ENCODE data around the gene OPRPN. TPM values are rescaled to one million over a fixed set of nuclear protein-coding genes. Genes with fewer than 3 reads are reported as not detected.

Gene OPRPN, protein sequence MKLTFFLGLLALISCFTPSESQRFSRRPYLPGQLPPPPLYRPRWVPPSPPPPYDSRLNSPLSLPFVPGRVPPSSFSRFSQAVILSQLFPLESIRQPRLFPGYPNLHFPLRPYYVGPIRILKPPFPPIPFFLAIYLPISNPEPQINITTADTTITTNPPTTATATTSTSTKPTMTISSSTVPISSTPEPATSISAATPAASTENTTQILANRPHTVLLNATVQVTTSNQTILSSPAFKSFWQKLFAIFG
- not detected in 2 replicates for total RNA-seq
- not detected in 2 replicates for polyA plus RNA-seq
- polyA plus RNA-seq (2011; cell fraction: cytosol; rRNA removed), result not detected in 2 replicates
- not detected in 2 replicates for polyA plus RNA-seq (2011; cell fraction: nucleus; rRNA removed)
- not detected in 2 replicates for polyA plus RNA-seq (2012)
- polyA minus RNA-seq, result not detected in 2 replicates
- not detected for polyA minus RNA-seq (2011; cell fraction: cytosol; rRNA and poly(A)+ RNA removed)
- polyA minus RNA-seq (2011; cell fraction: nucleus; rRNA and poly(A)+ RNA removed), result not detected in 2 replicates
- Bru-seq, nascent RNA, result not detected
- BruChase-seq, experiment 1, labeled RNA remaining after a 6-hour chase, result not detected
- not detected for BruChase-seq, experiment 2, labeled RNA remaining after a 2-hour chase
- long read RNA-seq, result 0 reads

DNA sequence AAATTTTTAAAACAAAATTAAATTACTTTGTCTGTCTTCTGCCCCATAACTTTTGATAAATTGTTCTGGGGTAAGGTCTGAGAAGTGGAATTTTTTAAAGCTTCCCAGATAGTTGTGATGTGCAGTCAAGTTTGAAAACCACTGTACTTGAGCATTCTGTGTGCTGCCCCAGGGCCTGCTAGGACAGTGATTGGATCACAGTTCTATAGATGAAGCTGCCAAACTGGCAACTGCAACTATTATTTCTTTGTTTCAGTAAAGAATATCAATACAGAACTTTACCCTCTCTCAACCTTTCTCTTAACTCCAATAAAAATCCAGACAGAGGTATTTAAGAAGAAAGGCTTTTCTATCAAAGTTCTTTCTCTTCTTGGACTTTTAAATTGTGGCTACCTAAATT lies at the start of gene OPRPN:
OPRPN (plus strand) TSS at position 361 of the 400 bp plus-strand sequence. CDS start 1,346 bp downstream, outside the sequence.
- Histone ChIP-seq H3K4me3 (replicated peaks in 1 of 3; ENCODE audit: insufficient read depth in 1 of 3, low read depth in 1 of 3, low read length in 3 of 3) (no peak within 1 kb of the TSS), H3K27me3 (ENCODE audit: control insufficient read depth in 2 of 2, insufficient read depth in 2 of 2, low read length in 2 of 2) (no peaks in the 10 kb centered on the region), H2AFZ (ENCODE audit: low read depth, low read length) (no peak within 1 kb of the TSS), H3K79me2 (ENCODE audit: control insufficient read depth, insufficient read depth, low read length) (no peaks in the 10 kb centered on the region), H3K9me3 (replicated peaks; ENCODE audit: control insufficient read depth, insufficient read depth, low read length) (no peaks in the 10 kb centered on the region), H3K9ac (replicated peaks; ENCODE audit: extremely low read depth, insufficient read depth, low read length) (no peak within 1 kb of the TSS), H3K36me3 (ENCODE audit: control insufficient read depth in 2 of 2, extremely low read depth in 1 of 2, insufficient read depth in 2 of 2, low read length in 2 of 2) (no peaks in the 10 kb centered on the region), H4K20me1 (replicated peaks; ENCODE audit: control insufficient read depth, extremely low read depth, insufficient read depth, low read length) (no peaks in the 10 kb centered on the region), H3K4me1 (ENCODE audit: control insufficient read depth, extremely low read depth, insufficient read depth, low read length) (no peaks in the 10 kb centered on the region), H3K4me2 (ENCODE audit: insufficient read depth, low read length) (no peak within 1 kb of the TSS), H3K9me1 (replicated peaks; ENCODE audit: control insufficient read depth, extremely low read depth, insufficient read depth, low read length) (no peaks in the 10 kb centered on the region), H3K27ac (ENCODE audit: insufficient read depth, low read depth, low read length) (no peak within 1 kb of the TSS)
- CTCF ChIA-PET, result no interaction called here
- dilution Hi-C loops (cut with MboI; ENCODE audit: extremely low pct_ligation_motif_present, low sequenced_read_pairs), result no loop called here
- intact Hi-C loops (cut with micrococcal nuclease), result no loop called here
- no peak for TF ChIP-seq POLR2A (IDR thresholded peaks at IDR 0.05; ENCODE audit: low read depth, low read length)
- TF ChIP-seq, protein P1, sequence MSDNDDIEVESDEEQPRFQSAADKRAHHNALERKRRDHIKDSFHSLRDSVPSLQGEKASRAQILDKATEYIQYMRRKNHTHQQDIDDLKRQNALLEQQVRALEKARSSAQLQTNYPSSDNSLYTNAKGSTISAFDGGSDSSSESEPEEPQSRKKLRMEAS (IDR thresholded peaks at IDR 0.05; ENCODE audit: insufficient read depth, insufficient read length), result no peak
- no peak for TF ChIP-seq POLR2AphosphoS5 (IDR thresholded peaks at IDR 0.05; ENCODE audit: insufficient read depth, low read depth, low read length)
- TF ChIP-seq JUN (IDR thresholded peaks at IDR 0.05; ENCODE audit: borderline replicate concordance, insufficient read depth, insufficient read length, low read depth), result no peak
- no peak for TF ChIP-seq GATA2 (IDR thresholded peaks at IDR 0.05; ENCODE audit: insufficient read depth, insufficient read length, low read depth, low read length)
- TF ChIP-seq MYC (IDR thresholded peaks at IDR 0.05; ENCODE audit: low read depth, low read length), result no peak
- TF ChIP-seq, protein P2, sequence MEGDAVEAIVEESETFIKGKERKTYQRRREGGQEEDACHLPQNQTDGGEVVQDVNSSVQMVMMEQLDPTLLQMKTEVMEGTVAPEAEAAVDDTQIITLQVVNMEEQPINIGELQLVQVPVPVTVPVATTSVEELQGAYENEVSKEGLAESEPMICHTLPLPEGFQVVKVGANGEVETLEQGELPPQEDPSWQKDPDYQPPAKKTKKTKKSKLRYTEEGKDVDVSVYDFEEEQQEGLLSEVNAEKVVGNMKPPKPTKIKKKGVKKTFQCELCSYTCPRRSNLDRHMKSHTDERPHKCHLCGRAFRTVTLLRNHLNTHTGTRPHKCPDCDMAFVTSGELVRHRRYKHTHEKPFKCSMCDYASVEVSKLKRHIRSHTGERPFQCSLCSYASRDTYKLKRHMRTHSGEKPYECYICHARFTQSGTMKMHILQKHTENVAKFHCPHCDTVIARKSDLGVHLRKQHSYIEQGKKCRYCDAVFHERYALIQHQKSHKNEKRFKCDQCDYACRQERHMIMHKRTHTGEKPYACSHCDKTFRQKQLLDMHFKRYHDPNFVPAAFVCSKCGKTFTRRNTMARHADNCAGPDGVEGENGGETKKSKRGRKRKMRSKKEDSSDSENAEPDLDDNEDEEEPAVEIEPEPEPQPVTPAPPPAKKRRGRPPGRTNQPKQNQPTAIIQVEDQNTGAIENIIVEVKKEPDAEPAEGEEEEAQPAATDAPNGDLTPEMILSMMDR (IDR thresholded peaks at IDR 0.05; ENCODE audit: extremely low read depth in 1 of 2, insufficient read depth in 1 of 2, low read depth in 1 of 2, low read length in 2 of 2), result no peak
- TF ChIP-seq FOS (IDR thresholded peaks at IDR 0.05; ENCODE audit: borderline replicate concordance, insufficient read depth, low read length), result no peak
- TF ChIP-seq EZH2 (IDR thresholded peaks at IDR 0.05; ENCODE audit: borderline replicate concordance, low read depth, low read length, severe bottlenecking), result no peak
- POLR2A ChIA-PET, result no interaction called here
- FAIRE-seq (no peak), DNase-seq (ENCODE audit: low read depth, low spot score) (no peak)
- no TSS peak for BruUV-seq (replicated peaks)
